Right lobe of liver (tissue), 4 donors: Measurements from ENCODE around the gene JCAD.

ENCODE experiments used
- POLR2A ChIP-seq: fragments of 450-650 bp; IDR thresholded peaks from one replicate; pipeline ENCODE4 v1.6.1; 2017; ENCODE audit warnings: antibody characterized with exemption, mild to moderate bottlenecking
- TF ChIP-seq, protein P1 (sequence below), 4 donors: fragments of 200-600 bp in 3 of 4; fragments of 450-650 bp in 1 of 4; IDR thresholded peaks; one replicate each; pipeline versions ENCODE4 v1.5.1 to v1.8.0; 2016 to 2022; ENCODE audit warnings: antibody characterized with exemption in 4 of 4, mild to moderate bottlenecking in 2 of 4
- donor health status: DM: no; HTN: no; CAD: no.
- donor health status: DM: no; HTN: no; CAD: no.
- donor health status: DM: no; HTN: yes; CAD: no.

DNA sequence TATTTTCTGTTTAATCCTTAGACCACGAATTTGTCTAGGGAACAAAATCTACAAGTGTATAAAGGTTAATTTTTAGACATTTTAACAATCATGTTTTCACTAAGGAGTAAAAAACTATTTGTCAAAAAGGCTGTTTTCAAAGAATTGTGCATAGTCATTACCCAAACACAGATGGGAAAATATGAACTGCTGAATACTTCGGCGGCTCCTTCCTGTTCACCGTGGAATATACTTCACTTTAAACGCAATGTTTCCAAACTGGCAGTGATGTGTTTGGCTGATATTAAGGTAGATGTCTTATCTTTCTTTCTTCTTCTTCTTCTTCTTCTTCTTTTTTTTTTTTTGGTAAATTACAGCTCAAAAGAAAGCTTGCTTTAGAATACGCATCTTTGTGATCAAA, 41.4 kb downstream of the JCAD start:
- TF ChIP-seq POLR2A, result no peak
- TF ChIP-seq, protein P1, sequence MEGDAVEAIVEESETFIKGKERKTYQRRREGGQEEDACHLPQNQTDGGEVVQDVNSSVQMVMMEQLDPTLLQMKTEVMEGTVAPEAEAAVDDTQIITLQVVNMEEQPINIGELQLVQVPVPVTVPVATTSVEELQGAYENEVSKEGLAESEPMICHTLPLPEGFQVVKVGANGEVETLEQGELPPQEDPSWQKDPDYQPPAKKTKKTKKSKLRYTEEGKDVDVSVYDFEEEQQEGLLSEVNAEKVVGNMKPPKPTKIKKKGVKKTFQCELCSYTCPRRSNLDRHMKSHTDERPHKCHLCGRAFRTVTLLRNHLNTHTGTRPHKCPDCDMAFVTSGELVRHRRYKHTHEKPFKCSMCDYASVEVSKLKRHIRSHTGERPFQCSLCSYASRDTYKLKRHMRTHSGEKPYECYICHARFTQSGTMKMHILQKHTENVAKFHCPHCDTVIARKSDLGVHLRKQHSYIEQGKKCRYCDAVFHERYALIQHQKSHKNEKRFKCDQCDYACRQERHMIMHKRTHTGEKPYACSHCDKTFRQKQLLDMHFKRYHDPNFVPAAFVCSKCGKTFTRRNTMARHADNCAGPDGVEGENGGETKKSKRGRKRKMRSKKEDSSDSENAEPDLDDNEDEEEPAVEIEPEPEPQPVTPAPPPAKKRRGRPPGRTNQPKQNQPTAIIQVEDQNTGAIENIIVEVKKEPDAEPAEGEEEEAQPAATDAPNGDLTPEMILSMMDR (IDR thresholded peaks at IDR 0.05), result no peak
